HG02973 (cell line): ENCODE data around the gene CEBPG.

Source experiments
- ATAC-seq: cut with Tn5 transposase; IDR thresholded peaks from one replicate; pipeline ENCODE4 v1.9.1; 2021; ENCODE audit warnings: moderate library complexity; ENCODE audit not compliant: unreplicated experiment

CEBPG gene

GRCh38 chr19:33381101-33381500, 7.6 kb downstream of the CEBPG start:
- ATAC-seq, result no peak

GRCh38 chr19:33382006-33382405, 8.5 kb downstream of the CEBPG start:
- ATAC-seq, result no peak

- ATAC-seq, result no peak
Observed at GRCh38 chr19:33382982-33383381, 9.5 kb downstream of the CEBPG start.

GRCh38 chr19:33383720-33384292, 10.3 kb downstream of the CEBPG start:
- no peak for ATAC-seq

- no peak for ATAC-seq
Observed at GRCh38 chr19:33384983-33385382, 11.5 kb downstream of the CEBPG start.

- no peak for ATAC-seq
Observed at GRCh38 chr19:33385956-33386355, 12.4 kb downstream of the CEBPG start.

GRCh38 chr19:33386361-33386858, 12.9 kb downstream of the CEBPG start:
- ATAC-seq, result no peak

- ATAC-seq, result no peak
Observed at GRCh38 chr19:33387351-33388230, 14.1 kb downstream of the CEBPG start.

- ATAC-seq, result no peak
Observed at GRCh38 chr19:33388231-33388724, 14.8 kb downstream of the CEBPG start.

GRCh38 chr19:33388725-33389420, 15.4 kb downstream of the CEBPG start:
- ATAC-seq, result no peak

- no peak for ATAC-seq
Observed at GRCh38 chr19:33389421-33390100, 16.1 kb downstream of the CEBPG start.

- ATAC-seq, result no peak
Observed at GRCh38 chr19:33390101-33390907, 16.8 kb downstream of the CEBPG start.

GRCh38 chr19:33390908-33391630, 17.6 kb downstream of the CEBPG start:
- no peak for ATAC-seq

GRCh38 chr19:33391631-33392249, 18.2 kb downstream of the CEBPG start:
- no peak for ATAC-seq

GRCh38 chr19:33392341-33393285, 19.1 kb downstream of the CEBPG start:
- no peak for ATAC-seq

GRCh38 chr19:33393286-33394005, 19.9 kb downstream of the CEBPG start:
- no peak for ATAC-seq

GRCh38 chr19:33394006-33394722, 20.7 kb downstream of the CEBPG start:
- no peak for ATAC-seq
